ENCODE measurements around the gene ANKRD29.

DNA sequence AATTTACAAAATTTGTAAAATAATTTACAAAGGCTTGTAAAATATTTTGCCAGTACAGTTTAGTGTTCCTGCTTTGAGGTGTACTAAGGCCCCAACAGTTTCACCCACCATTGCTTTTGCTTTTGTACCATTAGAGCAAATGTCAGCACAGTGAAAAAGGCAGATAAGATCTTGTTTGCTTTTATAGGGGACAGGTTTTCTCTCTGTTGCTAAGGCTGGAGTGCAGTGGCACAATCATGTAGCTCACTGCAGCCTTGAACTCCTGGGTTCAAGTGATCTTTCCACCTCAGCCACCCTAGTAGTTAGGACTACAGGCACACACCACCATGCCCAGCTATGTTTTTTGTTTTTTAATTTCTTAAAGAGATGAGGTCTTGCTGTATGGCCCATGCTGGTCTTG is 56.8 kb downstream of the ANKRD29 start:
- TF ChIP-seq POLR2AphosphoS5 (IDR thresholded peaks at IDR 0.05; ENCODE audit: borderline replicate concordance, low read depth, low read length) (no peak), EZH2 (IDR thresholded peaks at IDR 0.05) (no peak), FOXP2 (optimal IDR thresholded peaks at IDR 0.05; ENCODE audit: control extremely low read depth, extremely low read length, insufficient read depth) (no peak)

All from SK-N-MC (cell line).